Right lobe of liver (tissue), 6 donors: ENCODE measurements around the gene HOXA3. TPM values are rescaled to one million over a fixed set of nuclear protein-coding genes. Genes with fewer than 3 reads are reported as not detected.
A peak's percentile ranks its signal among the peaks of the same experiment; 100 is the strongest.

Experiments
- ATAC-seq, 4 donors: fragments of 200-7000 bp; cut with Tn5 transposase; one replicate each; pipeline ENCODE4 v1.9.1; 2020; ENCODE audit warnings: mild to moderate bottlenecking in 4 of 4, moderate library complexity in 4 of 4
- DNase-seq, 3 donors: peaks; one replicate each; pipeline ENCODE4 v3.0.0-alpha.2; 2020
- H3K27ac ChIP-seq, 3 donors: fragments of 200-600 bp; one replicate each; pipeline ENCODE4 v1.8.0; 2022
- H3K27me3 ChIP-seq, 2 donors: fragments of 200-600 bp; one replicate each; pipeline ENCODE4 v1.8.0; 2022
- H3K36me3 ChIP-seq, 4 donors: fragments of 200-600 bp; sonication (generic) in 1 of 4; one replicate each; pipeline versions ENCODE4 v1.5.1 to v1.8.0; 2017 to 2022; ENCODE audit warnings: control low read depth in 1 of 4
- H3K4me1 ChIP-seq, 4 donors: fragments of 200-600 bp; sonication (generic) in 1 of 4; one replicate each; pipeline versions ENCODE4 v1.5.1 to v1.8.0; 2017 to 2022; ENCODE audit warnings: control low read depth in 1 of 4
- H3K4me3 ChIP-seq, 3 donors: fragments of 200-600 bp; one replicate each; pipeline ENCODE4 v1.8.0; 2022
- H3K9me3 ChIP-seq, 4 donors: fragments of 200-600 bp; sonication (generic) in 1 of 4; one replicate each; pipeline versions ENCODE4 v1.5.1 to v1.8.0; 2017 to 2022; ENCODE audit warnings: control low read depth in 1 of 4
- CTCF ChIP-seq, 4 donors: fragments of 200-600 bp in 3 of 4; fragments of 450-650 bp in 1 of 4; IDR thresholded peaks; one replicate each; pipeline versions ENCODE4 v1.5.1 to v1.8.0; 2016 to 2022; ENCODE audit warnings: antibody characterized with exemption in 4 of 4, mild to moderate bottlenecking in 2 of 4
- POLR2A ChIP-seq: fragments of 450-650 bp; IDR thresholded peaks from one replicate; pipeline ENCODE4 v1.6.1; 2017; ENCODE audit warnings: antibody characterized with exemption, mild to moderate bottlenecking
- WGBS: methylation state at CpG from one replicate; pipeline ENCODE4 v1.1.6; 2018; ENCODE audit warnings: low coverage, low lambda C conversion rate; ENCODE audit not compliant: insufficient coverage; ENCODE audit errors: missing lambda C conversion rate; 5-methylcytosine and 5-hydroxymethylcytosine counted together
- intact Hi-C, 2 donors: fragments of 100-400 bp; cut with DNase I; formaldehyde crosslinking; loops; one replicate each; pipeline versions ENCODE4 v1.11.2 to v1.14.1; 2022
- total RNA-seq, 6 experiments: library from RNA; depleted of rRNA in 2 of 6; stranded (reverse); fragments of >200 nt in 2 of 6; fragmentation: NEBNext Ultra II Directional in 3 of 6; extraction: Animal tissue kit (Norgen Biotek cat#: 25700) in 3 of 6; gene quantifications; one replicate each; pipeline versions ENCODE4 v1.1.0 to v1.2.4, GENCODE V29; 2016 to 2023
- donor health status: DM: no; HTN: yes; CAD: no.
- donor health status: DM: no; HTN: no; CAD: no.
- donor health status: DM: no; HTN: no; CAD: no.
- donor health status: DM: no; HTN: yes; CAD: no.
- donor health status: DM: no; HTN: yes; CAD: no.

Gene HOXA3
- total RNA-seq, 6 experiments from 2014 or later = 0.17 to 0.26 (median 0.25) TPM; not detected in 2

- Histone ChIP-seq H3K36me3 (no peaks in the 10 kb centered on the region), H3K27me3 (peaks cover 32 to 57% of the 10 kb centered on the region in 2 donors), H3K9me3 (no peaks in the 10 kb centered on the region), H3K4me3 (no peak overlapping the region), H3K27ac (no peak overlapping the region), H3K4me1 (peaks cover 0 to 15% (median 6%) of the 10 kb centered on the region in 4 donors)
- whole genome bisulfite sequencing = 11% methylated on average over 15 of the region's 30 CpGs
- no peak for TF ChIP-seq POLR2A
- no peak for TF ChIP-seq CTCF (IDR thresholded peaks at IDR 0.05)
- DNase-seq = peak in 1 of 3 donors; percentile 28
- no peak for ATAC-seq
- intact Hi-C loops = loop anchor here (5.0 to 10.0 kb wide), 2 partner anchors 480 to 782 kb away; no protein-coding TSS in a partner anchor
Measured at GRCh38 chr7:27156916-27157701, 4.7 kb upstream of the HOXA3 start.

GRCh38 chr7:27156508-27156898 lies 4.1 kb upstream of the HOXA3 start, which contains the start of gene HOXA7:
TSS of gene HOXA7 (minus strand) at chr7:27156675. CDS start at chr7:27156545, 130 bp downstream.
- H3K4me1 ChIP-seq = peaks cover 0 to 15% (median 6%) of the 10 kb centered on the region in 4 donors
- no peak for ATAC-seq

GRCh38 chr7:27155816-27156507 lies 3.6 kb upstream of the HOXA3 start:
- peaks cover 0 to 15% (median 9%) of the 10 kb centered on the region in 4 donors for H3K4me1 ChIP-seq
- no peaks in the 10 kb centered on the region for H3K9me3 ChIP-seq
- ATAC-seq = no peak
- H3K27me3 ChIP-seq = peaks cover 32 to 66% of the 10 kb centered on the region in 2 donors
- intact Hi-C loops = loop anchor here (5.0 to 10.0 kb wide), 2 partner anchors 479 to 781 kb away; no protein-coding TSS in a partner anchor
- WGBS = 0% methylated on average over 14 of the region's 63 CpGs
- H3K27ac ChIP-seq = no peak overlapping the region
- H3K36me3 ChIP-seq = no peaks in the 10 kb centered on the region
- no peak overlapping the region for H3K4me3 ChIP-seq
- peak in 1 of 3 donors; percentile 34 for DNase-seq
- no peak for TF ChIP-seq POLR2A
- TF ChIP-seq CTCF (IDR thresholded peaks at IDR 0.05) = no peak

More at GRCh38 chr7:27156508-27156898, 4.1 kb upstream of the HOXA3 start, which contains the start of gene HOXA7:
- peaks cover 32 to 60% of the 10 kb centered on the region in 2 donors for H3K27me3 ChIP-seq
- H3K9me3 ChIP-seq = no peaks in the 10 kb centered on the region
- 3% methylated on average over 6 of the region's 33 CpGs for WGBS
- H3K4me3 ChIP-seq = no peak within 1 kb of the TSS
- no peaks in the 10 kb centered on the region for H3K36me3 ChIP-seq
- TF ChIP-seq POLR2A (no peak), CTCF (IDR thresholded peaks at IDR 0.05) (no peak)
- intact Hi-C loops = loop anchor here (5.0 to 10.0 kb wide), 2 partner anchors 479 to 782 kb away; no protein-coding TSS in a partner anchor
- H3K27ac ChIP-seq = no peak within 1 kb of the TSS
- DNase-seq = peak in 1 of 3 donors; percentile 31

GRCh38 chr7:27154901-27155815 lies 2.8 kb upstream of the HOXA3 start:
- peak in 1 of 3 donors; percentile 28 for DNase-seq
- H3K36me3 ChIP-seq = no peaks in the 10 kb centered on the region
- H3K27me3 ChIP-seq = peaks cover 35 to 70% of the 10 kb centered on the region in 2 donors
- no peak overlapping the region for H3K4me3 ChIP-seq
- peaks cover 0 to 8% (median 6%) of the 10 kb centered on the region in 4 donors for H3K4me1 ChIP-seq
- ATAC-seq = no peak
- TF ChIP-seq POLR2A = no peak
- no peak for TF ChIP-seq CTCF (IDR thresholded peaks at IDR 0.05)
- WGBS = 15% methylated on average over 38 of the region's 48 CpGs
- intact Hi-C loops = loop anchor here (5.0 to 10.0 kb wide), 2 partner anchors 478 to 780 kb away; no protein-coding TSS in a partner anchor
- no peak overlapping the region for H3K27ac ChIP-seq
- no peaks in the 10 kb centered on the region for H3K9me3 ChIP-seq
